Fibroblast of skin of back (primary cell): ENCODE measurements around the gene HMGXB4.

ENCODE experiments used
- DNase-seq: peaks from one replicate; pipeline ENCODE4 v3.0.0-alpha.2; 2013

HMGXB4 gene

DNA sequence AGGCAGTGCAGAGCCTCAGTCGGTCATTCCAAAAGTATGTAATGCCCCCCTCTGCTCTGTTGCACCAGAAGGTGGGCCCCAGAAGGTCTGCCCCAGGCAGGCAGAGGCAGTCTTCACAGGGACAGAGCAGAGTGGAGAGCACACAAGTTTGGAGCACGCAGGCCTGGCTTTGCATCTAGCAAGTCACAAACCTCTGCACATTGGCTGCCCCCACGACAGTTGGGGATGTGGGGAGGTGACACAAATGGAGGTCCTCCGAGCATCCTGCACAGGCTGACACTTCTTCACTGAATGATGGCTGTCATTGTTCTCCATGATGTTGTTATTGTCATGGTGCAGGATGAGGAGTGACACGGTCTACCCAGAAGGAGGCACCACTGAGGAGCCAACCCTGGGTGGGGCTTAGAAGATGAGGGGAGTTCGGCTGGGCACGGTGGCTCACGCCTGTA, 54.3 kb downstream of the HMGXB4 start:
- no peak for DNase-seq

DNA sequence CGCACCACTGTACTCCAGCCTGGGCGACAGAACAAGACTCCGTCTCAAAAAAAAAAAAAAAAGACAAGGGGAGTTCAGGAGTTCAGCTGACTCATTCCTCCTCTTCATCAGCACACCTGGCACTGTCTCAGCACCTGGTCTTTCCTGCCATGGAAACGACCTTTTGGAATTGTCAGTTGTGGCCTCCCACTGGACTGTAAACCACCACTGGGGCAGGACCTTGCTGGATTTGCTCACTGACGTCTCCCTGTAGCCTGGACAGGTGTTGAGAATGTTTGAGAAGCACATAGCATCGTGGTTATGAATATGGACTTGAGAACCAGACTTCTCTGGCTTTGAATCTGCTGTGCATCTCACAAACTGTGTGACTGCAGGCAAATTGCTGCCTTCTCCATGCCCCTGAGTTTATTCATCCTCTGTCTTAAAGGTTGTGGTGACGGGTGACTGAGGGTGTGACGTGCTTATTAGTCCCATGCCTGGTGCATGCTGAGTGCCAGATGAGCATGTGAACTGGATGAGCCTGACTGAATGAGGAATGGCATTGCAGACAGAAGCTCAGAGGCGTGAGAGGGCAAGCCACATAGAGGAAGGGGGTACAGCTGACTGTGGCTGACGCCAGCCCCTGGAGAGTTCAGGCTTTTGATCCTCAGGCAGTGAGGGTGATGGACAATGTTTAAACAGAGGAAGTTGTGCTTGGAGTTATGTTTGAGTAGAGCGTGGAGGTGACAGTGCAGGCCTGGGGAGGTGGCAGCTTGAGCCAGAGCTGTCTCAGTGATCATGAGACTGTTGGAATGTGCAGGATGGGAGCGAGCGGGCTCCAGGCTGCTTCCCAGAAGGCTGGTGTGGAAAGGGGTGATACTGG, 55.1 kb downstream of the HMGXB4 start:
- peak; percentile 77 for DNase-seq

DNA sequence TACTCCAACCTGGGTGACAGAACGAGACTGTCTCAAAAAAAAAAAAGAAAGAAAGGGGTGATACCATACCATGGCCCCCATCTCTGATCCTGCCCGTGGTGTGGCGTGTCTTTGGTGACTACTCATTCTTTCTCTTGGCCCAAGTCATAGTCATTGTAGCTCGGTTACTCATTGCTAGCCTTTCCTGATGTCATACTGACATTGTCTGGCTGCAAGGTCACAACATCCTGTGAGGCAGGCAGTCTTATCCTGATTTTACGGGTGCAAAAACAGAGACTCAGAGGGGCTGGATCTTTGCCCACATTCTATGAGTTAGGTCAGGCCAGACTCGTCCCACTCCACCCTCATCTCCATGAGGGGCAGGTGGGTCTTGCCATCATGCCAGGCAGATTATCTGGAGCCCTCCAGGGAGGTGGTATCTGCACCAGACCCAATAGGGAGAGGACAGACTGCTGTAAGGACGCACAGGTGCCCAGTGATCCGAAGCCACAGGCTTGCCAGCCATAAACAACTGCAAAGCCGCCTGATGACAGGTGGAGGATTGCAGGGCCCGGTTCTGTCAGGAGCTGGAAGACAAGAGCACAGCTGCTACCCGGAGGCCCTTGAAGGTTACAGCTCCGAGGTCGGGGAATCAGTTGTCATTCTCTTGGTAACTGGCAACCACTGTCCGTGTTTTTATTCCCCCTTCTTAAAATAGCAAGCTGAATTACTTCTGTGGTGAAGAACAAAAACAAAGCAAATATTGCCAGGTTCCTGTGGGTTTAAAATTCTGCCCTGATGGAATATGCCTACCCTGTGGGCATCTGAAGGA, 56.2 kb downstream of the HMGXB4 start:
- DNase-seq: peak; percentile 95

DNA sequence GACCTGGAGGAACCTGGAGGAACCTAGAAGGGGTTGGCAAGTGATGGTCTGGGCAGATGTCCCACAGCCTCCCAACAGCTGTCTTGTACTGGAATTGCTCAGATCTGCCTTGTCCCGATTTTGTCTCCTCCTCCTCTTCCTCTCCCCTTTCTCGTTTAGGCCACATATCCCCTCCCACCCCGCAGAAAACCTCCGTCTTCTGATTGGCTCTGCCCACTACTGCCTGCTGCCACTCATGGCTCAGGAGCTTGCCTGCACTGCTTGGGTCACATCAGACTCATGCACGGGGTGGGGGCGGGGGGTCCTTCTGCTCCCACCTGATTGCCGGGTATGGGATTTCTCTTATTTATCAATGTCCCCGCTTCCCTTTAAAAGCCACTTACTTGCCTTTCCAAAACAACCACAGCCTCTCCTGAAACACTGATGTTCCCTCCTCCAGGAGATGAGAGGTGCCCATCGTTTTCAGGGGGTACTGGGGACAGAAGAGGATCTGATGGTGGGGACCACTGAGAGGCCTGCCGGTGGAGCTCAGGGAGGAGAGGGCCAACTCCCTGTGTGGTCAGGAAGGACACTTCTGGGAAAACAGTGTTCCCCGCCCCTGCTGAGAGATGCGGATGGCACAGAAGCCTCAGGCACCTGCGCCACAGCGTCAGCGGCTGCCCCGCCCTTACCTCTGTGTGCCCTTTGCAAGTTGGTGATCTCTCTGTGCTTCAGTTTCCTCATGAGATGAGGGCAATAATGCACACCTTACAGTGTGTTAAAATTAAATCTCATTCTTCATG, 57.1 kb downstream of the HMGXB4 start:
- DNase-seq: peak; percentile 24

DNA sequence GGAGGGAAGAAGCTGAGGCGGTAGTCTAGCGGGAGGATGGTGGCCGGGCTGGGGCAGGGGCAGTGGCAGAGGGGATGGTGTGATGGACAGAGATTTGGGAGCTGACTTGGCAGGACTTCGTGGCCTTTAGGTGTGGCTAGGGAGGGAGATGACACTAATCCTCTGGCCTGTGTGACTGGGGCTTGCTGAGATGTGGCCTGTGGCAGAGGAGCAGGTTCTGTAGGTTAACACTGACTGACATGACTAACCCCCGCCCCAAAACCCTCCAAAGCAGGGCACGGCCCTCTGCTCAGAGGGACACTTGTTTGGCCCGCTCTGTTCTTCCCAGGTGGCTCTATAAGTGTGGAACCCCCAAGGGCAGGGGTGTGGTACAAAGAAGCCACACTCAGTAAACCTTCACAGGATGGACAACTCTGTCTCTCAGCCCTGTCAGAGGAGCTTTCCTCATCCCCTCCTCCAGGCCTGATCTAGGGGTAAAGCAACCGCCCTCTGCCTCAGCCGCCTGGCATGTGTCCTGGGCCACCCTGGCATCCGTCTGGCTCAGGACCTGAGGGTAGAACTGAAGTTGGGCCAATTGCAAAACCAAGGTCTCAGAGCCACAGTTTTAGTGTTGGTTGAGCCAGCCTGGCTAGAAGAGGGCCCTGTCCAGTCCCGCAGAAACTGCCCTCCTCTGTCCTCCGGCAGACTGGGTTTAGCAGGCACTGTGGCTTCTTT, 58.0 kb downstream of the HMGXB4 start:
- no peak for DNase-seq

DNA sequence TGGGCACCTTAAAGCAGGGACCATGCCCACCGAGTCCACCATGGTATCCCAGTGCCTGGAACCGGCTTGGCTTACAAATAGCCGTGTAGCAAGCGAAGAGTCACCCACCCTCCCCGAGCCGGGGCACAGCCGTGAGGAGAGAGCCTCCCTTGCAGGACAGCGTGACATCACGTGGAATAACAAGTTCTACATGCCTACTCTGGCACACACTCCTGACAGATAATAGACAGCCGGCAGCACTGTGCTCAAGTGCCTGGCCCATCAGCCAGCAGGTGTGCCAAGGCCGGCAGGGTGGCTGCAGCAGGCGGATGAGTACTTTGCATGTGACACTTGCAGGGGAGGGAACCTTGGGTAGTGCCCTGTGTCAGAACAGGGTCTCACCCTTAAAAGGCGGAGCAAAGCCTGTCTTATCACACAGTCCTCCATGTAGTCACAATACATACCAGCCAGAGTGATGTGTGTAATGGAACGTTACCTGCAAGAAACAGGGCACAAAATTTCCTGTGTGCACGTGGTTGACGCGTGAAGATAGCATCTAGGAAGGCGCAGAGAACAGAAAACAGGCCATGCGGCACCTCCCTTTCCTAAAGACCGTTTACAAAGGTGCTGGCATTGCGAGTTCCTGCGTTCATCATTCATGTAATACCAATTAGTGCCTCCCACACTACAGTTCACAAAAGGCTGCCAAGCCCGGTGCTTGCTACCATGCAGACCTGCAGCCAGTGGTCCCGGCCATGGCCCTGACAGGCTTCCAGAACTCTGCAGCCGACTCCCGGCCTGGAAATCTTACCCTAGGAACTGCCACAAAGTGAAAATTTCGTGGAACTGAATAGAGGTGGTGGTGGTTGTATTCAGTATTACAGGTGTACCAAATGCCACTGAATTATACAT, 58.8 kb downstream of the HMGXB4 start:
- no peak for DNase-seq

DNA sequence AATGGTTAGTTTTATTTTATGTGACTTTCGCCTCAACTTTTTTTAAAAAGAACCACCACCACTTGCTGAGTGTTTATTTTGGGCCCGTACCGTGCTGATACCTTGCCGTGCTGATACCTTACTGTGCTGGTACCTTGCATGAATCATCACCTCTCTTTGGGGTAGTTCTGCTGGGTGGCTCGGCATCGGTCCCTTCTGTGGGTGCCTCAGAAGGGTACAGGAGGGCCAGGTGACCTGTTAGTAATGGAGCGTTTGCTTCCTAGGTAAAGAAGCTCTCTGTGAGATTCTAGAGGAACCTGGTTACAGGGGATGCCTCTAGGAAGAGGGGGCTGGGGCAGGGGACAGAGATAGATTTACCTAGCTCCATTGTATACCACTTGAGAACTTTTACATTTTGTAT, 59.5 kb downstream of the HMGXB4 start:
- DNase-seq: no peak

DNA sequence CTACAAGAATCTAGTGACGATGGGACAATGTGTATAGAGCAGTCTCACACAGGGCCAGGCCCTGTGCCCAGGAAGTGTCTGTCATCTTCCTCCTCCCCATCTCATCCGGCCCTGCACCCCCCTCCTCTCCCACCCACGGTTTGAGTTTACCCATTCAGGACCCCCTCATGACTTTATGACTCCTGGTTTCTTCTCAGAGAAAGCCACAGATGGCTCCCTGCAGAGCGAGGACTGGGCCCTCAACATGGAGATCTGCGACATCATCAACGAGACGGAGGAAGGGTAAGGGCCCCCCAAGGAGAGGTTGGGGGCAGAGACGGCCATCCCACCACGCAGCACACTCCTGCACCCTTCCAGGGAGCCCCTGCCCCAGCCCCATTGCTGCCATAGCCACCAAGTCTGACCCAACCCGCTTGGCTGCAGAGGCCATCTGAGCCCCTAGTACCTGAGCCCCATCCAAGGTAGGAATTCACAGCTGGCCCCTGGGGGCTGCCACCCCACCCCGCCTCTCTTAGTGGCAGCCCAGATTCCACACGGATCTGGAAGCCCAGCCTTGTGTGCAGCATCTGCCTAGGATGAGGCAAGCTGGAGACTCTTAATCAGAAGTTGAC, 60.5 kb downstream of the HMGXB4 start:
- no peak for DNase-seq

DNA sequence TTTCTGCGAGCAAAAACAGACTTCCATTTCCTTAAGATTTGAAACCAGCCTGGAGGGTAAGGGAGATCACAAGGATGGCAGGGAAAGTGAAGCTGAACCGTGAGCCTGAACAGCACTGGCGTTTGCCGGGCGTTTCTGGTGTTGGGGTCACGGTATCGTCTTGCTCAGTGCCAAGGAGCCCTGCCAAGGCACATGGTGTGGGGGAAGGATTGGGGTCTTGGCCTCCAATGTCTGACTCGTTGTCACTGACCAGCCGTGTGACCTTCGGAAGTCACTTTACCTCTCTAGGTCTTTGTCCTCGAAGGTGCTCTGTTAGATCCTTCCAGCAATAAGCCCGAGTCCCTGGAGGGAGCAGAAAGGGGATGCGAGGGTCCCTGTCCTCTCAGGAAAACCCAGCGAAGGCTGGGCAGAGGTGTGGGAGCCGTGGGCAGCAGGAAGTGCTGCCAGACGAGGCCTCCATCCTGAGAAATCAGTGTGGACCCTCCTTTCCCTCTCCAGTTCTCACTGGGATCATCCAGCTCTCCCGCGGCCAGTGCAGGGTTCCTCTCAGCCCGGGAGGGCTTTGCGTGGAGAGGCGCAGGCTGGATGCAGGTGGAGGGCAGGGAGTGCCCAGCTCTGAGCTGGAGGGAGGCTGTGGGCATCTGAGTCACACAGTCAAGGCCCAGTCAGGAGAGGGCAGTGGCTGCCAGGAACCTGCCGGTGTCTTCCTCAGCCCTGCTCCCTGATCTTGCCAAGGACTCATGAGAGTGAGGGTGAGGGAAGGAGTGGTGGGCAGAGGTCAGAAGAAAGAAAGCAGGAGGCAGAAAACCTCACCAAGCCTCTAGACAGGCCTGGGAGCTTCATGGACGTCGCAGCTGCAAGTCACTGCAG, 61.3 kb downstream of the HMGXB4 start:
- DNase-seq: no peak

DNA sequence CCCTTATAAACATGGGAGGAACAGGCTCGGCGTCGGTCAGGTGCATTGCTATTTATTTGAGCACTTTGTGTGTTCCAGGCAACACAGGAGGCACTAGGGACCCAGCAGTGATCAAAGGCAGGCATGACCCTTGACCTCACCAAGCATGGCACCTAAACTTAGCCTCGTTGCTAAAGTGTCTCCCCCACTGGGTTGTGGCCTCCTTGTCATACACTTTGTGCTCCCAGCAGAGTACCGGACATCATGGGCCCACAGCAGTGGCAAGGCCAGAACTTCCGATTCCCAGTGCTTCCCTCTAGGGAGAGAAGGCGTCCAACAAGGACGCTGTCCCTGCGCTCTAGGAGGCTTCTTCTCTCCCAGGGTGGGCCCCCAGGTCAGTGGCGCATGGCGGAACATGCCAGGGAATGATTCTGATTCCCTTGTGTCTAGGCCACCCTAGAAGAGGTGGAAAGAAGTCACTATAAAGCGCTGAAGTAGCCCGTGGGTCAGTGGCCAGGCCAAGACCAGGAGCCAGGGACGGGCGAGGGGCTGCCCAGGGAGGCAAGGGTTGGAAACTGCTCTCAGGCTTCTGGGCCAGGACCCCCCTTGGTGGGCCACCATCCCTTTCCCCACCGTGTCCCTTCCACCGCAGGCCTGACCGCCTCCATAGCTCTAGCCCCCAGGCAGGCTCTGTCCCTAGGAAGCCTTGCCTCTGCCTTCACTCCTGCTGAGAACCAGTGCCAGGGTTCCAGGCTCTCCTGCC, 62.1 kb downstream of the HMGXB4 start:
- no peak for DNase-seq

DNA sequence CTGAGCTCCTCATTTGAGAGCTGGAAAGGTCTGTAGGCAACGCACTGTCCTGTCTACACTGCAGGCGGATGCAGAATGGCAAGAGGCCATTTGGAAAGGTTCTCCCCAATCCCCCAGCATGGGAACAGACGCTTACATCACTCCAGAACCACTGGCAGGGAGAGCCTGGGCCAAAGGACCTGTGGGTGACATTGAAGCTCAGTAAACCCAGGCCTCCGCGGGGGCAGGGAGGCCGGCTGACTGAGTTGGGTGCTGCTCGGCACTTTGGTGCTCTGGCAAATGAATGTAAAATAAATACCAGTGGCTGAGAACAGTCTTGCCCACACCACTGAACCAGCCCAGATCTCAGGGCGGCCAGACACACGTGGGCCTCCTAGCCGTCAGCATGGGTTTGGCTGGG, 64.8 kb downstream of the HMGXB4 start:
- DNase-seq: no peak

DNA sequence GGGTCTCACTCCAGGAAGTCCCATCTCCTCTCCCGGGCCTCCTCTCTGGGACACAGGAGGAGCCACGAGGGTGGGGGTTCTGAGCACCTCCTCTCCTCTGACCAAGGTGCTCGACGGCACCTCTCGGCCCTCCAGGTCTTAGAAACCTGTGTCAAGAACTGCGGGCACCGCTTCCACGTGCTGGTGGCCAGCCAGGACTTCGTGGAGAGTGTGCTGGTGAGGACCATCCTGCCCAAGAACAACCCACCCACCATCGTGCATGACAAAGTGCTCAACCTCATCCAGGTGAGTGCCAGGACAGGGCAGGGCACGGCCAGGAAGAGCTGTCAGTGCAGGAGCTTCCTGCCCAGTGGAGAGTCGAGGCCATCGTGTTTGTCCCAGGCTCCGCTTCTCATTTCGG, 65.6 kb downstream of the HMGXB4 start:
- DNase-seq: no peak

DNA sequence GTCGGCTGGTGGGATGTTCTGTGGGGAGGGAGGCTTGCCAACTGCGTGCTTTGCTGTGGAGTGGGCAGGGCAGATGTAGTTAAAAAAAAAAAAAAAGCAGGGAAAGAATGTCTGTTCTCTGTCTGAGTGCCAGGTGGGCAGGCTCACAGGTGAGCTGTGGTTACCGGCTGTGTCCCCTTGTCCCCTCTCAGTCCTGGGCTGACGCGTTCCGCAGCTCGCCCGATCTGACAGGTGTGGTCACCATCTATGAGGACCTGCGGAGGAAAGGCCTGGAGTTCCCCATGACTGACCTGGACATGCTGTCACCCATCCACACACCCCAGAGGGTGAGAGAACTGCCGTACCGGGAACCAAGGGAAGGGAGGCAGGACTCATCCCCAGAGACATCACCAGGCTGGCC, 66.0 kb downstream of the HMGXB4 start:
- no peak for DNase-seq

DNA sequence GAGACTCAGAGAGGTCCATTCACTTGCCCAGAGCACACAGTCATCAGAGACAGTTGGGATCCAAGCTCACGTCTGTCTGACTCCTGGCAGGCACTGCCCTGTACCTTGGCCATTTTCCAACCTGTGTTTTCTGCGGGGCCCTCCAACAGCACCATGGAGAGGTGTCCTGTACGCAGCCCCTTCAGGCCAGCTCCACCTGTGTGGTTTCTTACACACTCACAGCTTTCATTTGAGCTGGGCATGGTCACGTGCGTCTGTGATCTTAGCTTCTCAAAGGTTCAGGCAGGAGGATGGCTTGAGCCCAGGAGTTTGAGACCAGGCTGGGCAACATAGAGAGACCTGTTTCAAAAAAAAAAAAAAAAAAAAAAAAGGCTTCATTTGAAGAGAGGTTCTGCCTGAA, 66.8 kb downstream of the HMGXB4 start:
- no peak for DNase-seq

DNA sequence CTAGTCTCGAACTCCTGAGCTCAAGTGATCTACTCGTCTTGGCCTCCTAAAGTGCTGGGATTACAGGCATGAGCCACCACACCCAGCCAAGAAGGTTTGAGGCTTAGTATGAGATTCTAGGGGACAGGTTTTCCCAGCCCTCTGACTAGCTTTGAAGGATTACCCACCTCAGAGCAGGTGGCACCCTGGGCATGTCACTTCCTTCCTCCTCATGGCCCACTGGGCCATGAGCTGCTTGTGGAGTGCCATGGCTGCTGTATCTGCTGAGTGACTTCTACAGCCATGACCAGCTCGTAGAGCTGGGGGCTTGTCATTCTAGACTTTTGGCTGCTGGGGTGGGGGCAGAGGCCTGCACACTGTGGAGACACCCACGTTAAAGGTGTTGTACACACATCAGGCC, 67.5 kb downstream of the HMGXB4 start:
- DNase-seq: no peak

DNA sequence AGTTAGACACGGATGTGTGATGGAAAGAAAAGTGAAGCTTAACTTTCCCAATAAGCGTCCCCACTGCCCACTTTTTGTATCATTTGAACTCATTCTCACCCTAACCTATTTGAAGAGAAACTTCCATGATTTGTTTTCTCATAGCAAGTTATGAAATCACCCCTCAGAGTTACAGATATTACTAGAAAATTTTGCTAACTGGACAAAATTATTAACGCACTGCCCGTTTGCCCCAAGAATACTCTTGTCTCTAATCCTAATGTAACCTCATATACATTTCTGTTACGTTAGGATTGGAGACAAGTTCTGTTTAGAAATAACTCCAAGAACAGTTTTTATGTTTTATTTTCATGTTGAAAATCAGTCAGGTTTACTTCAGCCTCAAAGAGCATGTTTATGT, 67.9 kb downstream of the HMGXB4 start:
- DNase-seq: no peak

DNA sequence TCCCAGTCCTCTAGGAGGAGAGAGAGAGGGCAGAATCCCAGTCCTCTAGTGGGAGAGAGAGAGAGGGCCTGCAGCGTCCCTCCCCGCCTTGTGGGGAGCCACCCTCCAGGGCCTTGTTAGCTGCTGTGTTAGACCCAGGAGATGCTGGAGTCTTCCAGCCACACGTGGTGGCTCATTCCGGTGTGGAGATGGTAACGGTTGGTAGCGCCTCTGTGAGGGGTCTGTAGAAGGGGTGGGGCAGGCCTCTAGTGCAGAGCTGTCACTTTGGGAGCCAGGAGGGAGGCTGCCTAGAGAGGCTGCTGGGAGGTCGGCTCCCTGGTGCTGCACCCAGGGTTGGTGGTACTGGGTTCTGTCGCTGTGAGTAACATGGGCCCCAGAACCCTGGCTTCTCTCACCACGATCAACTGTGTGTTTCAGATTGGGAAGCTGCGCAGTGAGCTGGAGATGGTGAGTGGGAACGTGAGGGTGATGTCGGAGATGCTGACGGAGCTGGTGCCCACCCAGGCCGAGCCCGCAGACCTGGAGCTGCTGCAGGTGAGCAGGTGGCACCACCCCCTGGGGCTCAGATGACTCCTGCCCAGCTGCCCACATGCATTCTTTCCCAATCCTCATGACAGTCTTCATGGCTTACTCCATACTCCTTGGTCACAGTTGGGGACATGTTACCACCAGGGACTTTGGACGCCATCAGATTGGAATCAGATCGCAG, 69.7 kb downstream of the HMGXB4 start:
- no peak for DNase-seq

DNA sequence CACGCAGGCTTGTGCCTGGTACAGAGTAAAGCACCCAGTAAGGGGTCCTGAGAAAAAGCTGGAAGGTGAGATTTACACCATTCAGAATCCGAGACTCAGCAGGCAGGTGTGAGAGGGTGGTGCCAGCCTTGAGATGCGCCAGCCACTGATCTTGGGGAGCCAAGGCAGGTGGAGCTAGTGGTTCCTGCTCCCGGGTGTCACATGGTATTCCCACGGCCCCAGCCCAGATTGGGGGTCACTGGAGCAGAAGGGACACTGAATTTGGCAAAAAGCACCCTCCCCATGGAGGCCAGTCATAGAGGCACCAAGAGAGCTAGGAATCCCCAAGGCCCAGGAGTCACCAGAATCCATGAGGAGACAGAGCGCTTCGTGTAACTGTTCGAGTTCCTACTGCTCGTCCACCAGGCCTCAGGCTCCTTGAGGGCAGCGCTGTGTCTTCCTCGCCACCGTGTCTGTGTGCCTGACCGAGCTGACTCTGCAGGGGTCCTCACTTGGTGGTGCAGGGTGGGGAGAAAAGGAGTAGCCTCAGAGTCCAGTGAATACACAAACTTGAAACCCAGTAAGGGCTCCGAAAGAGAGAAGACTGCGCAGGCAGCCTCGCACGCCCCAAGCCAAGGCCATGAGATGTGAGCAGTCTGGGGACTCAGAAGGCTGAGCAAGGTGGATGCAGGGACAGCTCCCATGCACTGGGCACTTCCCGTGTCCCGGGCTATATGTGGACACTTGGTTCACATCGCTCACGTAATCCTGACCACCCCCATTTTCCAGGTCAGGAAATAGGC, 70.6 kb downstream of the HMGXB4 start:
- DNase-seq: no peak
